ENCODE results near the gene SMAGP.

The SMAGP gene

DNA sequence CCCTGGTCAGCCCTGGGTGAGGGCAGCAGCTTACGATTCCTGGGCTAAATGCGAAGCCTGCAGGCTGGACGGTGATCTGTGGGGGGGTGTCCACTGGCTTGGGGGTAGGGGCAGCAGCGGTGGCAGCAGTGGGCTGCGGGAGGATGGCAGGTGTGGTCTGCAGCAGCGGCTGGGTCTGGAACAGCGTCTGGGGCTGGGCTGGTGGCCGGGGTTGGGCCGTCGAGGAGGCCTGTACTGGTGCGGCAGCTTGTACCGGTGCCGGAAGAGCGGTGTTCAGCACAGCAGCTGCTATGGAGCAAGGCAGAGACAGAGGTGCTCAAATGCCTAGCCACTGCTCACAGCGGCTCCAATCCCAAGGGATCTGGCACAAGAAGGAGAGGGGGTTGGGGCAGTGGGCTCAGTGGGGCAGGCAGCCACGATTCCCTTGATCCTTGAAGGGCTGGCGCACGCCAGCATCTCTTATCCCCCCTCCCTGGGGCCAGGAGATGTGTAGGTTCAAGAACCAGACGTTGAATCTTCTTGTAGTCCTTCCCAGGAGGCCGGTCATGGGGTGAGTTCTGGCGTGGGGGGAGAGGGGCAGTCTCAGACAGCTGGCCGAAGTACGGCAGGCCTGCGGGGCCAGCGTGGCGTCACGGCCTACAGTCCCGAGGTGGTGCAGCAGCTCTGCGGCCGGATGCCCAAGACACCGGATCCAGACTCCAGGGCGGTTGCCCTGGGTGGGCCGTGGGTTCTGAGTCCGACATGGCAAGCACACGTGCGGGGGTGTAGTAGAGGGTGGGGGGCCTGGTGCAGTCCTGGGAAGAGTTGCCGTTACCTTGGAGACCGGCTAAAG, 72.3 kb downstream of the SMAGP start:
- DNase-seq (ENCODE audit: low read depth in 2 of 2), result no peak

DNA sequence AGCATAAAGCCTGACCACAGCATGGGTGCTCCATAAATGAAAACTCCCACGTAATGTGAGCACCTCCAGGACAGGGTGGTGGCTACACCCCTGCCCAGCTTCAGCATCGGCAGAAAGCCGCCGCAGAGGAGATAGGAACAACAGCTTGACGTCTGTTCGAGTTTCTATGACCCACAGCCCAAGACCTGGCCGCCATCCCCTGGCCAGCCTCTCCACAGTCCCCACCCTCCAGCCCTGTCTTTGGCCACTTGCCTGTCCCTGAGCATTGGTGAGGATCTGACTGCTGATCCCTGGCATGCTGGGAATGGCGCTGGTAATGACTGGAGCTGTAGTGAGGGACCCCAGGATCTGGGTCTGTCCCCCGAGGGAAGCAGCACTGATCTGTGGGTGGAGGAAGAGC, 73.7 kb downstream of the SMAGP start:
- DNase-seq (ENCODE audit: low read depth in 2 of 2), result no peak

GRCh38 chr12:51195841-51196240, 74.4 kb downstream of the SMAGP start:
- no peak for DNase-seq (ENCODE audit: low read depth in 2 of 2)
